GM19467 (cell line): ENCODE results near the gene TXNRD3.
"Not testable (repeated sequence)": the region's sequence is repeated elsewhere in the genome, so short reads cannot be mapped to it uniquely, and the experiment has no call there.

Source experiments
- ATAC-seq: cut with Tn5 transposase; IDR thresholded peaks from one replicate; pipeline ENCODE4 v1.9.1; 2021; ENCODE audit warnings: mild to moderate bottlenecking, moderate library complexity; ENCODE audit not compliant: unreplicated experiment

Gene TXNRD3

DNA sequence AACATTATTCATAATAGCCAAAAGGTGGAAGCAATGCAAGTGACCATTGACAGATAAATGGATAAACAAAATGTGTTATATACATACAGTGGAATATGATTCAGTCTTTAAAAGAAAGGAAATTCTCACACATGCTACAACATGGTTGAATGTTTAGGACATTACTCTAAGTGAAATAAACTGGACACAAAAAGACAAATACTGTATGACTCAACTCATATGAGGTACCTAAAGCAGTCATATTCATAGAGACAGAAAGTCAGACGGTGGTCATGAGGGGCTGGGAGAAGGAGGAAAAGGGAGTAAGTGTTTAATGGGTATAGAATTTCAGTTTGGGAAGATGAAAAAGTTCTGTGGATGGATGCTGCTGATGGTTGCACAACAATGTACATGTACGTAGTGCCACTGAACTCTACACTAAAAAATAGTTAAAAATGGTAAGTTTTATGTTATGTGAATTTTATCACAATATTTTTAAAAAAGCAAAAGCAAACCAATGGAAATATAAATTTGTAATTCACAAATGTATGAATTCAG lies 5.3 kb downstream of the TXNRD3 start:
- ATAC-seq = no peak

DNA sequence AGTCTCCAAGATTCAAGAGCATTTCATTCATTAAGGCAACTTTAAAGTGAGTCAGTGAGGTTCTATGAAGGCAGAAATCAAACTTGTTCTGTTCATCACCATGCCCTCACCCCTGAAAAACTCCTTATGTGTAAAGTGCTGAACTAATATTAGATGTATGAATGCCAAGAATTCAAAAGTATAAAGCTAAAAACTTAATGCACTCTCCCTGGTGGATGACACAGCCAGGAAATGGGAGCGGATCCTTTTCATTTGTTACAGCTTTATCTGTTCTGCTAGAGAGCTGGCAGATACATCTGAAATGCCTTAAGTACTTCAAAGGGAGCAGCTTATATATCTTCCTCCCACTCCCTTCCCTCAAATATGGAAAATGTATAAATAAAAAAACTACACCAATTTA lies 8.2 kb downstream of the TXNRD3 start:
- no peak for ATAC-seq

DNA sequence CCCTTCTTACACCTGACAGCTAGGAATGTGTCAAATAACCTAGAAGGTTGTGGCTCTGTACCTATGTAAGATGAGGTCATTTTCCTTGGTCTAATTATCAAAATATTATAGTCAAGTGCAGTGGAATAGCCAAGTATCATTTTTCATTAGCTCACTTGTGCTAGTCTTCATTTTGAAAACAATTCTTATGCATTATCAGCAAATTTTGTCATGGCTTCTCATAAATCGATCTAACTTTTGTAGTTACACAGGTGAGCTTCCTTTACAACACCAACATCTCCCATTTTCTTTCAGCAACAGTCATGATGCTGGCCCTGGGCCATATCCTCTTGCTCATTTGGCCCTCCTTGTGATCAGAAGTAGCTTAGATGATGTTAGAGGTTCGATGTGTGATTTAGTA lies 10.3 kb downstream of the TXNRD3 start:
- no peak for ATAC-seq

DNA sequence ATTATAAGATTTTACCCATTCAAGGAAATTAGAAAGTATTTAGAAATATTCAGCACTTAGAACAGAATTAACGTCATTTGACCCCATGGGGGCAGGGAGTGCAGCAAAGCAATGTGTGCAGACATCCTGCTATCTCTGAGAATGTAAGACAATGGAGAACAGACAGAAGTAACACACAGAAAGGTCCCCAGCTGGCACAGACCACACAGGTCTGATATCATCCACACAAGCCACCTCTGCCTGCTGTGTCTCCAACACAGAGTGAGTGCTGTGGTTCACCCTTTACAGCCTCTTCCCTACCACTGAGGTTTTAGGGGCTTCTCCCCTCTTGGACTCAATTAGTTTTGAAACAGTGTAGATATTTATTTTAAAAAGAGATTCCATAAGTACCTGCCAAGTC lies 16.1 kb downstream of the TXNRD3 start:
- ATAC-seq = no peak

DNA sequence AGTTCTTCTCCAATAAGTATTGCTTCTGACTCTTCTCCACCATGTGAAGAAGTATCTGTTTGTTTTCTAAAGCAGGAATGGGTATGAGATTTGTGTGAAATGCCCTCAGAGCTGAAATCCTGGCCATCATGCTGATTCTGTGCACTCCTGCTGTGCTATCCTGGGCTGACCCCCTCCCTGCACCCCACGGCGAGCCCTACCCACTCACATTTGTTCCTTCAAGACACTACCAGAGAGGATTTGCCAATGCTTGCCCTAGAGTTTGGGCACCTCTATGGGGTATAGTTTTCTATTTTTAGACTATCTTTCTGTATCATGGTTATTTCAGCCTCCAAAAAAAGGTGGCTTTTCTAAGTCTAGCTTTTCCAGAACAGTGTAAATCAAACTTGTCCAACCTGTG lies 18.5 kb downstream of the TXNRD3 start:
- ATAC-seq = no peak

DNA sequence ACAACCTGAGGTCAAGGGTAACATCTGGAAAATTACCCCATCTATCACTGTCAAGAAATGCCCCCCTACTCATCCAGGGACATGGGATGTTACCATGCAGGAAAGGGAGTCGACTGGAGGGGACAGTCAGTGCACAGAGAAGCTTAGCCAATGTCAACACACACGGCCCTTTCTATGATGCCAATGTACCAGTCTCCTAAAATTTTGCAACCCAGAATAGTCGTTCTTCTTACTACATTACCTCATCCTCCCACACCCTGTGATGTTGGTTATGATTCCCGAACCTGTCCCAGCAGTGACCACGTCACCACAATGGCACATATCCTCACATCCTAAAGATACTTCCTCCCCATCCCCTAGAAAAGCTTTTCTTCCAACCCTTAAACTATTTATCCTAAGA lies 20.1 kb downstream of the TXNRD3 start:
- no peak for ATAC-seq

DNA sequence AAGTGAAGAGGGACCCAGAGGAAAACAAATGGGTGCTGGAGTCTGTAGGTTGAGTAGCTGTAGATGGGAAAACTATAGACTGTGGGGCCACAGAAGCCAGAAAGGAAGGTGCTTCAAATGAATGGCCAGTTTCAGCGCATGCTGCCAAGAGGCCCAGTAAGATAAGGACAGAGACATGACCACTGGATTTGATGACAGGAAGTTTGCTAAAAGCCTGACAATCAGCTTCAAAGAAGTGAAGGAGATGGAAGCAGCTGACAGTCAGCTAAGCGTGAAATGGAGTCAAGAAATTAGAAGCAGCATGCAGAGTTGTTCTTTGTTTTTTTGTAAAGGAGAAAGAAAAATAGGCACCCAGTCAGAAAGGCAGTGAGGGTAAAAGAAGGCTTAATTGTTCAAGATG lies 24.9 kb downstream of the TXNRD3 start:
- no peak for ATAC-seq

DNA sequence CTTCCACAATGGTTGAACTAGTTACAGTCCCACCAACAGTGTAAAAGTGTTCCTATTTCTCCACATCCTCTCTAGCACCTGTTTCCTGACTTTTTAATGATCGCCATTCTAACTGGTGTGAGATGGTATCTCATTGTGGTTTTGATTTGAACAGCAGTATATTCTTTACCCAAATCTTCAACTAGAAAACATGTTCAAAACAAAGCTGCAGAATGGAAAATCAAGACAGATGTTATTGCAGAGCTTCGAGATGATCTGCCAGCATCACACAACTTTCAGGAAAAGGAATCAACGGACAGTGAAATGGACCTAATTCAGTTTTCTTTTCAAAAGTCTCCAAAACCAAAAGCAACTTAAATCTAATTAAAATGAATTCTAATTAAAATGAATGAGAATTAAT lies 29.2 kb downstream of the TXNRD3 start:
- ATAC-seq = not testable (repeated sequence)

DNA sequence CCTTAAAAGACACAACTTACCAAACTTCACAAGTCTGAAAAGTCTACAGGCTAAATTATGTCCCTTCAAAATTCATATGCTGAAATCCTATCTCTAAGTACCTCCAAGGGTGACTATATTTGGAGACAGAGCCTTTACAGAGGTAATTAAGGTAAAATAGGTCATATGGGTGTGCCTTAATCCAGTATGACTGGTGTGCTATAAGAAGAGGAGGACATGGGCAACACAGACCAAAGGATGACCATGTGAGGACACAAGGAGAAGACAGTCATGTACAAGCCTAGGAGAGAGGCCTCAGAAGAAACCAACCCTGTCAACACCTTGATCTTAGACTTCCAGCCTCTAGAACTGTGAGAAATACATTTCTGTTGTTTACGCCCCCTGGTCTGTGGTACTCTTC lies 32.2 kb downstream of the TXNRD3 start:
- no peak for ATAC-seq

DNA sequence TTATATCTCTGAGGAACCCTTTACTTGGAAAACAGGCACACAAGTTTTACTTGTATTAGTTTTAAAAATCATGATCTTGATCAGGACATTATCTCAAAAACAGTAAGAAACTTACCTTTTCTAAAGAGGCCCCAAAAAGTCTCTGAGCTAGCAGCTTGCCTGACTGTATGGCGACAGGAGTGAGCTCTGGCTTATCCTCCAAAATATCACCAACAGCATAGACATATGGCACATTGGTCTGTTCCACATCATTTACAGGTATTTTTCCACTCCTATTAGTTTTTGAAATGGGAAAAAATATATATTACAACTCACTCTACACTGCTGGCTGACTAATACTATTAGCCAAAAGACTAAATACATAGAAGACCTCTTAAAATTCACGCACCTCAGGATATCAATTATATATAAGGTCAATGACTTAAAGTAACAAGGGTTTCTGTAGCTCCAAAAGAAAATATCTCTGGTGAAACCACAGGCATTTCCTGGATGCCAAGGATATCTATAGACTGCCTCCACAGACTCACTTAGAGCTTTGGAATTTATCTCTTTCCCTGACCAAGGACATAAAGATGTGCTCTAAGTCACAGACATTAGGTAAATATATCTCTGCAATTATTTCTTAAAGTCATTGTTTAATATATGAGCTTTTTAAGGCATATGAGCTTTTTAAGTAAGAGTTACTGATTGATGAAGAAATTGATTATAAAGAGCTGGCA lies 33.1 kb downstream of the TXNRD3 start:
- ATAC-seq = no peak

DNA sequence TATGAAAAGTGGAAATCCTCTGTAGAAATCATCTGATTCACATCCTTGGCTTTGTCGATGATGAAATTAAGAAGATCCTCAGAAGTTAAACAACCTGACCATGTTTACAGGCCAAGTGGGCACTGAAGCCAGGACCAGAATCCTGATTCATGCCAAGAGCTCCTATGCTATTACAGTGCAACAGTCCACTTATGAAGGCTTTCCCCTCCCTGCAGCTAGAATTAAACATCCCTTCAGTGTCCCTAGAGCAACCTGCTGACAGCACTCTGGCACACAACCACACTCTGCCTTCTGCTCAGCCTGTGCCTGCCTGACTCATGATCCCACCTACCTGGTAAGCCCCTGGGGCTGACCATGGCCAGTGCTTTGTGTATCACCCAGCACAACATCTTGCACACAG lies 33.8 kb downstream of the TXNRD3 start:
- ATAC-seq = no peak

DNA sequence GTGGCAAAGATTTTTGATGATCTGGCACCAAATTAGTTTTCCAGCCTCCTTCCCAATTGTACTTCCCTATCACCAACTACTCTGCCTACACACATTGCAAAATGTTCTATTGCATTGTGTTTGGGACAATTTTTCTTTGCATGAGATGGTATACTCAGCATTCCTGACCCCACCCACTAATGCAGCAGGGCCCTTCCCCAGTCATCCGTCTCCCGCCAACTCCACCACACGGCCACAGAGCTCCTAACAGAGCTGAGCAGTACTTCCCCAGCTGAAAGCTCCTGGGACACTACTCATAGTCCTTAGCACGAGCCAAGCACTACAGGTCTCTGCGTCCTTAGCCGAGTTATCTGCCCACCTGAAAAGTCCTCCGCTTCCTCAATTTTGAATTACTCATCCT lies 34.2 kb downstream of the TXNRD3 start:
- ATAC-seq = no peak

DNA sequence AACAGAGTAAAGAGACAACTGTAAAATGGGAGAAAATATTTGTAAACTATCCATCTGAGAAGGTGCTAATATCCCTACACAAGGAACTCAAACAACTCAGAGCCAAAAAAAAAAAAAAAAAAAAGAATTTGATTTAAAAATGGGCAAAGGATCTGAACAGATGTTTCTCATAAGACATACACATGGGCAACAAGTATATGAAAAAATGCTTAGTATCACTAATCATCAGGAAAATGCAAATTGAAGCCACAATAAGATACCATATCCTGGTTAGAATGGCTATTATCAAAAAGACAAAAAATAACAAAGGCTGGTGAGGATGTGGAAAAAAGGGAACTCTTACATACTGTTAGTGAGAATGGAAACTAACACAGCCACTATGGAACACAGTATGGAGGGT lies 36.2 kb downstream of the TXNRD3 start:
- ATAC-seq = no peak

DNA sequence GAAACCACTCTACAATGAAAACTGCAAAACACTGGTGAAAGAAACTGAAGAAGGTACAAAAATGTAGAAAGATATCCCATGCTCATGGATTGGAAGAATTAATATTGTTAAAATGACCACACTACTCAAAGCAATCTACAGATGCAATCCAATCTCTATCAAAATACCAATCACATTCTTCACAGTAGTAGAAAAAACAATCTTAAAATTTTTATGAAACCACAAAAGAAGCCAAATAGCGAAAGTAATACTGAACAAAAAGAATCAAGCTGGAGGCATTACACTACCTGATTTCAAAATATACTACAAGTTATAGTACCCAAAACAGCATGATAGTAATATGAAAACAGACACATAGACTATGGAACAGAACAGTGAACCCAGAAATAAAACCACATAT lies 36.9 kb downstream of the TXNRD3 start:
- no peak for ATAC-seq

DNA sequence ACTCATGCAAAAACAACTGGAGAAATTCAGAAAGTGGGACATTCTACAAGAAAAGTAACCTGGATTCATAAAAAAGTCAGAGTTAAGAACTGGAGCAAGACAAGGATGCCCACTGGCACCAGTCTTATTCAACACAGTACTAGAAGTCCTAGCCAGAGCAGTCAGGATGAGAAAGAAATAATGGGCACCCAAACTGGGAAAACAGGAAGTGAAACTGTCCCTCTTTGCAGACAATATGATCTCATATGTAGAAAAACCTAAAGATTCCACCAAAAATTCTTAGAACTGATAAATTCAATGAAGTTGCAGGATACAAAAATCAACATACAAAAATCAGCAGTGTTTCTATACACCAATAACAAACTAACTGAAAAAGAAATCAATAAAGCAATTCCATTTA lies 37.4 kb downstream of the TXNRD3 start:
- ATAC-seq = no peak

DNA sequence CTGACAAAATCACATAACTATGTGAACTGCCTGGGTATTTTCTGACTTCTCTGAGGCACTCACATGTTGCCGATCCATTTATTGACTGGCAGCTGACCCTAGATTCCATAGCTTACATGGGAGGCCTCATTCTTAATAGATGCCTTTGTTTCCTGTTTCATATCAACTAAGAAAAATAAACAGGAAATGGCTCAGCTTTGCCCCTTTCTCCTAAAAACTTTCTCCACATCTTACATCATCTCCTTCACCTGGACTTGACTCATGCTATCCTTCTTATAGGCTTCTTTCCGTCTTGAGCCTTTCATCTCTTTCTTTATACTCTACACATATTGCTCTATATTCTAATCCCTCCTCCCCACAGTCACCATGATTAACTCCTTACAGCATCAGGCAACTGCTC lies 38.0 kb downstream of the TXNRD3 start:
- no peak for ATAC-seq

DNA sequence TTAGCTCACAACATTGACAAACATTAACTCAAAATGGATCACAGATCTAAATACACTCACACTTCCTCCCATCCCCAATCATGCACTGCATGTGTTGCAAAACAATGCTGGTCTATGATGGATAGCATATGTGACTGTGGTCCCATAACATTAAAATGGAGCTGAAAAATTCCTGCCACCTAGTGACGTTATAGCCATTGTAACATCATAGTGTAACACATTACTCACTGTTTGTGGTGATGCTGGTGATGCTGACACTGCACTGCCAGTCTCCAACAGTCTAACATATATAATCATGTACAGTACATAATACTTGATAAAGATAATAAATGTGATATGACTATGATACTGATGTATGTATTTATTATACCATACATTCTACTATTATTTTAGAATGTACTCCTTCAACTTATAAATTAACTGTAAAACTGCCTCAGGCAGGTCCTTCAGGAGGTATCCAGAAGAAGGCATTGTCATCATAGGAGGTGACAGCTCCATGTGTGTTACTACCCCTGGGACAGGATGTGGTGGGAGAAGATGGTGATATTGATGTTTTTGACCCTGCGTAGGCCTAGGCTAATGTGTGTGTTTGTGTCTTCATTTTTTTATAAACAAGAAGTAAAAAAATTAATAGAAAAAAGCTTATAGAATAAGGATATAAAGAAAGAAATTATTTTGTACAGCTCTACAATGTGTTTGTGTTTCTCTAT lies 41.3 kb downstream of the TXNRD3 start:
- no peak for ATAC-seq

DNA sequence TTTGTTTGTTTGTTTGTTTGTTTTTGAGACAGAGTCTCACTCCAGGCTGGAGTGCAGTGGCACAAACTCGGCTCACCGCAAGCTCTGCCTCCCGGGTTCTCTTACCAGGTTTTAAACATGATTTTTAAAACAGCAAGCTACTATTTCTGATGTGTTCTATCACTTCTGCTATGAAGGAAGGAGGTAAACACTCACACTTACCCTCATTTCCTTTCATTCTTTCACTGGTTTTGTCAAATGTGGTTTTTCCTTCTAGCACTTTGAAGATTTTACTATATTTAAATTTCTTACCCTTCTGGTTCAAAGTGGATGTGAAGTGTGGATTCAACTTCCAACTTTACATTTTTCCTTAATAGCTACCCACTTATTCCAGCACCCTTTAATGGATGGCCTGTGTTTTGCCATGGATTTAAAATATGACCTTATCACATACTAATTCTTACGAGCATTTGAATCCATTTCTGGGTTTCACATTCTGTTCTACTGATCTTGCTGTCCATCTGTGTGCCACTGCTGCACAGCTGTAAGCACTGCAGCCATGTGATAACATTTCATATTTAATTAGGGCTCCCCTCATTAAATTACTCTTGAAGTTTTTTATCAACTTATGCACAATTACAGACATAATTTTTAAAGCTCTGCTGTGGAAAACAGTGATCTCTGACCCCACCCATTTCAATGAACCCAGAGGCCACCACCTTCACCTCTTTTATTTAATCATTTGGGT lies 42.3 kb downstream of the TXNRD3 start:
- no peak for ATAC-seq

DNA sequence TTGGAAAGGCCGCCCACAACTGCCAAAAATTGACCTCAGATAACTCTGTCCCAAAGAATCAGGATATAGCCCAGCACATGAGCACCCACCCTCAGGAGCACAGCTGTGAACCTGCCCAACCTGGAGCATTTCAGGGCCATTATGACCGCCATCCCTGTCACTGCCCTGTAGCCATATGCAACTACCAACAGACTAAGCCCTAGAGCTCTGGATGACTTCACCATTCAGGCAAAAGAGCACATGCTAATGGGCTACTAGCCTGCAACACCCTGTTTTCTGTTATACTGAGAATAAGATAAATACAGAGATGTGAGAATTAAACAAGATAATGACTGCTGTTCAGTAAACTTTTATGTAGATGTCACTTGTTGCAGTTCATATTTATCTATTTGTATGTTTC lies 45.0 kb downstream of the TXNRD3 start:
- ATAC-seq = no peak

DNA sequence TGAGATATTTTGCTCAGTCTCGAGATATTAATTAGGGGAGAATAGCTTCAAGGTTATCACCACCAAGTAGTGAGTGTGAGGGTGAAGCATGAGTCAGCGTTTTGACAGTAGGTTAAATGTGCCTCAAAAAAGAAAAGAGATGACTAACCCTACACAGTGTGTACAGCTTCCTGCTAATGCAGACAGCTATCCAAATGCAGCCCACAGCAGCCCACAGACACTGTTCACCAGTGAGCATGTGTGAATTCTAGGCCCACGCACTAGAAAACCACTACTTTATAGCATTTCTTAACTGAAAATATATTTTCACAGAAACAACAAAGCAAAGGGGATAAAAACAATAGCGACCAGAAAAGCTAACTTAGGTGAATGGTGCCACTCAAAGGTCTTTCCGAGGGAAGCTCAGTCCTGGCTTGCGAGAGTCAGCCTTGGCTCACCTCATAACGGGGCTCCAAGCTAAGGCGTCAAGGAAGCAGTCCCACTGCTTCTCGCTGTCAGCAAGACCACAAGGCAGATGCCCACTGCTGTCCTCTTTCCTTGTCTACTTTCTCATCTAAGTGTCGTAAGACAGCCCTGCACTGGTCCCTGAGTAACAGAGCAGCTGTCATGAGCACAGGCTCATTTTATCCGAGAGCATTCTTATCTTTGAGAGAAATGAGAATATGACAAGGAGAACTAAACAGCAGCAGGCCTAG lies 47.6 kb downstream of the TXNRD3 start:
- ATAC-seq = no peak

DNA sequence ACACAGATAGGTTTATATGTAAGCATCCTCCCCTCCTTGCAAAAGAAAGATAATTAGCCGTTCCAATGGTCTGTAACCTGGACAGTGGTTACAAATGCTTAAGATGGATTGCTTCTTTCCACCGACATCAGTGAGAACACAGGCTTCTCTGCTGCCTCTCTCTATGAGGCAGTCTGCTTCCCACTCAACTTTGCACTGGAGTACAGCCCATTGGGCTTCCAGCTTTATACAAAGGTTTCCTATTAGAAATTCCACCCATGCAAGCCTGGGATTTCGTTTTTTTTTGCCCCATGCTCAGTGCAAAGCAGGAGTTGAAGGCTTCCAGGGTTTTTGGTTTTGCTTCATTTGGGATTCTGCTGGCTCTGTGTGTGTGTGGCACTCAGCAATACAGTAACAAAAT lies 48.9 kb downstream of the TXNRD3 start:
- no peak for ATAC-seq
